Muscle of arm (tissue), 12 donors: ENCODE results near the gene VAMP8. TPM values are rescaled to one million over a fixed set of nuclear protein-coding genes. Genes with fewer than 3 reads are reported as not detected.
A peak's percentile ranks its signal among the peaks of the same experiment; 100 is the strongest.
"Not testable (repeated sequence)": the region's sequence is repeated elsewhere in the genome, so short reads cannot be mapped to it uniquely, and the experiment has no call there.

Source experiments
- DNase-seq: peaks from one replicate; pipeline ENCODE4 v3.0.0-alpha.2; 2013
- polyA plus RNA-seq, 12 donors: library from polyadenylated mRNA; unstranded; fragments of 120-200 nt; gene quantifications; one replicate each; pipeline ENCODE4 v1.2.1, GENCODE V29; 2013; ENCODE audit not compliant: insufficient read length in 12 of 12

The VAMP8 gene
- polyA plus RNA-seq, 12 donors, result 9.6 to 34.0 (median 13.7) TPM; not detected in 1

DNA sequence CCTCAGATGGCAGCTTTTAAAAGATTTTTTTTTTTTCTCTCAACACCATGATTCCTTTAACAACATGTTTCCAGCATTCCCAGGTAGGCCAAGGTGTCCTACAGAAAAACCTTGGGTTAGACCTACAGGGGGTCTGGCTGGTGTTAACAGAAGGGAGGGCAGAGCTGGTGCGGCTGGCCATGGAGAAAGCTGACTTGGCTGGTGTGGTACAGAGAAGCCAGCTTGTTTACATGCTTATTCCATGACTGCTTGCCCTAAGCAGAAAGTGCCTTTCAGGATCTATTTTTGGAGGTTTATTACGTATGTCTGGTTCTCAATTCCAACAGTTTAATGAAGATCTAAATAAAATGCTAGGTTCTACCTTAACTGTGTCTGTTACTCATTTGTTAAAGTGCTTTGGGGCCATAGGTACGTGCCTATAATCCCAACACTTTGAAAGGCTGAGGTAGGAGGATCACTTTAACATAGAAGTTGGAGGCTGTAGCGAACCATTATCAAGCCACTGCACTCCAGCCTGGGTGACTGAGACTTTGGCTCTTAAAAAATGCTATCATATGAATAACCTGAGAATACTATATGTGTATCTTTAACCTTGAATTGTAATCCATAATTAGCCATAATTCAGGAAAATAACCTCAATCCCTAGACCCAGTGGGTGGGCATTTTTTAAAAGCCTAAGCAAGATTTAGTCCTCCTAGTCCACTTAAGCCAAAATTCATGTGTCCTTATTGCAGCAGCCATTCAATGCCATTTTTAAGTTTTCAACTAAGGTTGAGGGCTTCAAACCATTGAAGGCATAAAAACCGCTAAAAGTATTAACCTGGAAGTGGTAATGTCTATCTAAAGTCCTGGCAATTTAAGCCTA is 32.2 kb upstream of the VAMP8 start:
- not testable (repeated sequence) for DNase-seq

- DNase-seq, result no peak
Measured at GRCh38 chr2:85545780-85546240, 31.6 kb upstream of the VAMP8 start.

DNA sequence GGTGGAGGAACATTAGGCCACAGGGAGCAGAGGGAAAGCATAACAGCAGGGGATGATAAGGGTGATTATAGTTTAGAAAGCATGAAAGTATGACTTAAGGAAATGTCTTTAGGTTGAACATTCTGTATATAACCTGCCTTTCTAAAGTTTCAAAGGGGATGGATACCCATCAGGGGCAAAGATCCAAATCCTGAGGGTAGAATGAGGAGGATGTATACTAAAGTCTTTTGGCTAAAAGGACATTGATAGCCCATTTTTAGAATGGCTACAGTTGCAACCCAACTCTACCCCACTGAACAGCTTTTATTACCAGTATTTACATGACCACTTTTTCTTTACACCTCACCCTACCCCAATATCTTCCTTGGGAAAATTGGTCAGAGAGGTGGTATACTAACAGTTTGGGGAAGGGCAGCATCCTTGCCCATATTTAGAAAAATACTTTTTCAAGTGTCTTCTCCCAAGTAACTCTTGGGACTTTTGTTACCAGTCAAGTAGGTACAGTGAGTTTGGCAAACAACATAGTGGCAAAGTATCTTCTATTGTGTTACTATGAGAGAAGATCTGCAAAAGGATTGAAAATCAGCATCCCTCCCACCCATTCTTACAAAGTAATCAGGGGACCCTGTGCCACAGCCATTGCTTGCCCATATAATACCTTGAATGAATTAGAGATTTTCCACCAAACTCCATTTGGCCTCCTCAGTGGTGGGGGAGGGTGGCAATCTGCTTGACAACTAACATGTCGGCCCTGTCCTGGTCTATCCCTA is 30.1 kb upstream of the VAMP8 start:
- no peak for DNase-seq

DNA sequence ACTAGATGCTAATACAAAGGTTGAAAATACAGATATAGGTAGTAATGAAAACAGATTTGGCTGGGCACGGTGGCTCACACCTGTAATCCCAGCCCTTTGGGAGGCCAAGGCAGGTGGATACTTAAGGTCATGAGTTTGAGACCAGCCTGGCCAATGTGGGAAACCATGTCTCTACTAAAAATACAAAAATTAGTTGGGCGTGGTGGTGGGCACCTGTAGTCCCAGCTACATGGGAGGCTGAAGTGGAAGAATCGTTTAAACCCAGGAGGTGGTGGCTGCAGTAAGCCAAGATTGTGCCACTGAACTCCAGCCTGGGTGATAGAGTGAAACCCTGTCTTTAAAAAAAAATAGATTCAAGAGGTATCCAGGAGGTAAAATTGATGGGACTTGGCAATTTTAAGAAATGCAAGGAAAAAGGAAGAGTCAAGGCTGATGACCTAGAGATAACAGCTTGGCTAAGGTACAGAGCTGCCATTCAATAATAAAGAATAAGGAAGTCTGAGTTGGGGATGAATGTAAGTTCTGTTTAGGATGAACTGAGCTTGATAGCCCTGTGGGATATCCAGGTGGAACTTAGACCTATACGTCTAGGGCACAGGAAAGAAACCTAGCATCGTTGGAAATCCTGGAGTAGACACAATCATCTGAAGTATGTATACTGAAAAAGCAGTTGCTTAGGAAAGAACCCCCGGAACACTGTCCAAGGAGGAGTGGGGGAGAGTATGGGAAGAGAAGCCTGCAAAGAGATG is 29.4 kb upstream of the VAMP8 start:
- DNase-seq, result no peak

GRCh38 chr2:85548608-85548900 is 28.8 kb upstream of the VAMP8 start:
- DNase-seq, result no peak

- no peak for DNase-seq
Measured at GRCh38 chr2:85549095-85549494, 28.3 kb upstream of the VAMP8 start.

DNA sequence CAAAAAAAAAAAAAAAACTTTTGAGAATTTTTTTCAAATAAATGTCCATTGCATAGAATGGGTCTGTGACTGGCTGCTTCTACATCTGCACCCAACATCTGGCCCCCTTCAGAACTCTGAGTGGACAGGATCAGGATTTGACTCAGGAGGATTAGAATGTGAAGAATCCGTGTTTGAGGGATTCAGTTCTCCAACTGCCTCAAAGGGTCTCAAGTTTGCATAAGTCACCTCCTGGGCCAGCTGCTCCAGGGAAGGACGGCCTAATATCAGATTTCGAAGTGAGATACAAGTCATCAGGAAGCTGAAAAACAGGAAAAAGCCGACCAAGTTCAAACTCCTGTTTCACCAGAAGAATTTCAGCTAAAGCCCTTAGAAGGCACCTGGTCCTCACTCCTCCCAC is 27.6 kb upstream of the VAMP8 start:
- DNase-seq, result no peak

- no peak for DNase-seq
Measured at GRCh38 chr2:85550486-85550885, 26.9 kb upstream of the VAMP8 start.

- DNase-seq, result peak; percentile 83
Measured at GRCh38 chr2:85551698-85552678, 25.4 kb upstream of the VAMP8 start.

DNA sequence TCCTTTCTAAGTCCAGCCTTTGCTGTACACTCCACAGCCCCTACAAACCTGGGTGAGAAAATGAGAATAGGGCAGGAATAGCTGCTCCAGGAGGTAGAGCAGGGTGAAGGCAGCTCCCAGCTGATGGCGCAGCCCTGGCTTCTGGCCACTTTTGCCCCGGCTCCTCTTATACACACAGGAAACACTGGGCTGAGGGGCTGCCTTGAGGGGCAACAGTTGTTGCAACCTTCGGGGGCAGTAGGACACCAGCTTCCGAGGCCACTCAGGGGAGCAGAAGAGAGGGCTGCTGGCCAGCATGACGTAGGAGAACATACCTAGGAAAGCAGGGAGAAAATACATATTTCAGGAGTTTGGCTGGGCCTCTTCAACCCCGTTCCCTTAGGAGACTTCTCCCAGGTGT is 24.2 kb upstream of the VAMP8 start:
- DNase-seq, result no peak

DNA sequence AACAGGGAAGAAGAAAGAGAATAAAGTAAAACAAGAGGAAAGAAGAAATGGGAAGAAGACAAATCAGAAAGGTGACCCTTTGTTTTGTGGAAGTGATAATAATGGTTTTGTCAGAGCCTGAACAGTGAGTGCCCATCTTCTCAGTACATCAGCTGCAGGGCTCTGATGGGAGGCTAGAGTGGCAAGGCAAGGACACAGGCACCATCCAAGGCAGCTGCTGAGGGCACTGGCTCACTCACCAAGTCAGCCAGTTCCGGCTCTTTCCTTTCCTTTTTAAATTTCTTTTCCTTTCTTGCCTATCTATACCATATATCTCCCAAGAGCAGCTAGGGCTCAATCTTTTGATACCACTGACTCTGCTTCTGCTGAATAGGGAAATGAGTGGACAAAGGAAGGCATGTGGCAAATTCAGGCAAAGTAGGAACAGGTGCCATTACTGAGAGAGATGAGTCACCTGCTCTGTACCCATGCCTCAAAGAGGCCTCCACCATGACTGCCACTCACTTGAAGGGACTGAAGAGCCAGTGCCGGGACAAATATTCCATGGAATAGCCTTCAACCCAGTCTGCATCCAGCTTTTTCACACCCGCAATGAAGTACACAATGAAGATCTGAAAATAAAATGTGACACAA is 22.3 kb upstream of the VAMP8 start:
- no peak for DNase-seq

- no peak for DNase-seq
Measured at GRCh38 chr2:85557130-85557529, 20.3 kb upstream of the VAMP8 start.

GRCh38 chr2:85558160-85558559 is 19.2 kb upstream of the VAMP8 start:
- no peak for DNase-seq

GRCh38 chr2:85560403-85560726 is 17.0 kb upstream of the VAMP8 start:
- DNase-seq, result not testable (repeated sequence)

- DNase-seq, result no peak
Measured at GRCh38 chr2:85560812-85561279, 16.5 kb upstream of the VAMP8 start.

GRCh38 chr2:85561280-85562212 is 15.8 kb upstream of the VAMP8 start, which contains the start of gene GGCX:
Gene GGCX, minus strand, starts transcription at chr2:85561493. Its CDS starts 65 bp downstream, at chr2:85561428.
- DNase-seq, result peak; percentile 95

GRCh38 chr2:85564144-85564563 is 13.2 kb upstream of the VAMP8 start:
- no peak for DNase-seq

DNA sequence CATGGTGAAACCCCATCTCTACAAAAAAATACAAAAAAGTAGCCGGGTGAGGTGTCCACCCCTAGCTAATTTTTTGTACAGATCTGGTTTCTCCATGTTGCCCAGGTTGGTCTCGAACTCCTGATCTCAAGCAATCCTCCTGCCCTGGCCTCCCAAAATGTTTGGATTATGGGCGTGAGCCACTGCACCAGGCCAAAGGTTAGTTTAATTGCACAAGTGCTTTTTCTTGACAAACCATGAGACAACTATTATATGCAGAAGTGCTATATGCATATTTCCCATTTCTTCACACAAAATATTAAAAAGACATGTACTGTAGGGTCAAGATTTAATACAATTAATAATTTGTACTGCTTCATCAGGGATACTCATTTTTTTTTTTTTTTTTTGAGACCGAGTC is 11.1 kb upstream of the VAMP8 start:
- no peak for DNase-seq

DNA sequence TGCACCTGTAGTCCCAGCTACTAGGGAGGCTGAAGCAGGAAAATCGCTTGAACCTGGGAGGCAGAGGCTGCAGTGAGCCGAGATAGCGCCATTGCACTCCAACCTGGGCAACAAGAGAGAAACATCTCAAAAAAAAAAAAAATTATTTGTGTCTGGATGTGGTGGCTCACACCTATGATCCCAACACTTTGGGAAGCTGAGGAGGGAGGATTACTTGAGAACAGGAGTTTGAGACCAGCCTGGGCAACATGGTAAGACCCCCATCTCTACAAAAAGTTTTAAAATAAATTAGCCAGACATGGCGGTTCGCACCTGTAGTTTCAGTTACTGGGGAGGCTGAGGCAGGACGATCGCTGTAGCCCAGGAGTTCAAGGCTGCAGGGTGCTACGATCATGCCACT is 1.6 kb upstream of the VAMP8 start:
- DNase-seq, result no peak

DNA sequence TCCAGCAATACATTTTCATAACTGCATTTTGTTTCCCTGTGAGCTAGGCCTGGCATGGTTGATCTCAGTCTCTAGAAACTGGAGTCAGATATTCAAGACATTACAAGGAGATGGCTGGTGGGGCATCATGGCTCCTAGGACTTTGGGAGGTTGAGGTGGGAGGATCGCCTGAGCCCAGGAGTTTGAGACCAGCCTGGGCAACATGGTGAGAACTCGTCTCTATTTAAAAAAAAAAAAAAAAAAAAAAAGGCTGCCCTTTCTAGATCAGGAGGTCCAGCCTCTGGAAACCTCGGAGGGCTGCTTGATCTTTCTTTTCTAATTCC is 362 bp upstream of the VAMP8 start:
- no peak for DNase-seq
